Mucosa of stomach (tissue), 1 donor: ENCODE results near the gene RPS26.
"Not testable (repeated sequence)": the region's sequence is repeated elsewhere in the genome, so short reads cannot be mapped to it uniquely, and the experiment has no call there.

Experiments used
- H3K27me3 ChIP-seq: one replicate; pipeline ENCODE4 v1.7.0; 2013; ENCODE audit warnings: mild to moderate bottlenecking, low read length; ENCODE audit not compliant: control insufficient read depth, insufficient read depth
- H3K36me3 ChIP-seq: one replicate; pipeline ENCODE4 v1.7.0; 2013; ENCODE audit warnings: low read length; ENCODE audit not compliant: control insufficient read depth, insufficient read depth
- H3K4me1 ChIP-seq: one replicate; pipeline ENCODE4 v1.7.0; 2013; ENCODE audit warnings: mild to moderate bottlenecking, low read length; ENCODE audit not compliant: control insufficient read depth, insufficient read depth
- H3K4me3 ChIP-seq: one replicate; pipeline ENCODE4 v1.7.0; 2013; ENCODE audit warnings: low read length
- H3K9ac ChIP-seq: one replicate; pipeline ENCODE4 v1.7.0; 2013; ENCODE audit warnings: mild to moderate bottlenecking, low read length, moderate library complexity
- H3K9me3 ChIP-seq: one replicate; pipeline ENCODE4 v1.7.0; 2013; ENCODE audit warnings: mild to moderate bottlenecking, low read length, moderate library complexity; ENCODE audit not compliant: control insufficient read depth
- donor health status: Pancreatic carcinoma.

Gene RPS26

DNA sequence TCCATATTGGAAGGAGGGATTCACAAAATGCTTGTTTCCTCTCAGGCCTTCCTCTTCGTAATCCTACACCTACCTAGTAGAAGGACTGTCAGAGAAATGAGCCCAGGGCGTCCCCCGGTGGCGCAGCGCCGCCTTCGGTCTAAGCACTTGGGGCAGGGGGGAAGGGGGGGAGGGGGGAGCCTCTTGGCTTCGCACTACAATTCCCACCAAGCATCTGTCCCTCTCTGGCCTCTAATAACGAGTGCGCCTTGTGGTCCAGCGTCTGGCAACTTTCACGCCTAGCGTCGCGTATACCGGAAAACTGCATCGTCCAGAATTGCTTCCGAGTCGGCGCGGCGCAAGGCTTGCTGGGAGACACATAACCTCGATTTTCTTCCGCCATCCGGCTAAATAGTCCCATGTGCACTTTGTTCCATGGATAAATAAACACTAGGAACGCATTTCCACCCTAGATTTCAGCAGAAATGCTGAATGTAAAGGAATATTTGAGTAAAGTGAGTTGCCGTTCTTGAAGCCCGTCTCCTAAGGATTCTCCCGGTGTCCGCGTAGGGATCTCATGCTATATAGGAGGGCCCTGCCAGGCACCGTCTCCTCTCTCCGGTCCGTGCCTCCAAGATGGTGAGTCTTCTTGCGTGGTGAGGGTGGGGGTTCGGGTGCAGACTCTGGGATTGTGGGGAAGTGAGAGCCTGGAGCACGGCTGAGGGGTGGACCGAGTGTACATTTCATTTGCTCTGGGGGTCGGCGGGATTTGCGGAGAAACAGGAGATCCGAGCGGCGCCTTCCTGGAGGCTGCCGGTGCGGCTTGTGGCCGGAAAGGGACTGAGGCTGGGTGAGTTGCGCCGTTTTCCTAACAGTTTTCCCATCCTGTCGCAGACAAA is at the start of gene RPS26:
Gene RPS26 (plus strand): TSS at position 367 of the 878 bp plus-strand sequence. CDS start 249 bp downstream, at position 616.
- peak within 1 kb of the TSS; percentile 68 for H3K4me3 ChIP-seq
- no peaks in the 10 kb centered on the region for H3K27me3 ChIP-seq
- H3K9ac ChIP-seq = peak within 1 kb of the TSS; percentile 87
- no peaks in the 10 kb centered on the region for H3K9me3 ChIP-seq
- H3K4me1 ChIP-seq = peaks cover 11% of the 10 kb centered on the region
- H3K36me3 ChIP-seq = peaks cover 16% of the 10 kb centered on the region

DNA sequence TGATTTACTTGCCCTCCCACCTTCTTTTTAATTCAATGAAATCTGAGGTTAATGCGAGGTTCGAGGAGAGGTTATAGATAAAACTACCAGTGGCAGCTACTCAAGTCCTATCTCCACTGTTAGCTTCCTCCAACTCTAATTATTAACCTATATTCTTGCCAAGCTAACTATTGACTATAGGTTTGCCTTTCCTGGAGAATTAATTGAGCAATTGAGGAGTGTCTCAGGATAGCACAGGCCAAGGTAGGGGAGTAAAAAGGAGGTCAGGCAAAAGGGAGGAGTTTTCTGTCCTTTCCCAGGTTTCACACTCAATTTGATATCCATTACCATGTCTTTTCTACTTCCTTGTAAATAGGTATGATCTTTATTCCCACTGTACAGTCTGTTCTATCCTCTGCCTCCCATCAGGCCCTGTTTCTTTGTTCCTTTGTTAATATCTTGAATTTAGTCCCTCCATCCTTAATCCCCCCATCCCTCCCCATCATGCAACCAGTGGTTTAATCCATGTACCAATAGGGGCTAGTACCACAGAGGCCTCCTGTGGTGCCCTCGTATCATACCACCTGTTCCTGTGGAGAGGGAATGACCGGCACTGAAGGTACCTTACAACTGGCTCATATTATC is 48.4 kb upstream of the RPS26 start:
- Histone ChIP-seq H3K9ac (no peak overlapping the region), H3K36me3 (peaks cover 18% of the 10 kb centered on the region), H3K9me3 (no peaks in the 10 kb centered on the region), H3K4me3 (no peak overlapping the region), H3K27me3 (no peaks in the 10 kb centered on the region), H3K4me1 (peaks cover 15% of the 10 kb centered on the region)

DNA sequence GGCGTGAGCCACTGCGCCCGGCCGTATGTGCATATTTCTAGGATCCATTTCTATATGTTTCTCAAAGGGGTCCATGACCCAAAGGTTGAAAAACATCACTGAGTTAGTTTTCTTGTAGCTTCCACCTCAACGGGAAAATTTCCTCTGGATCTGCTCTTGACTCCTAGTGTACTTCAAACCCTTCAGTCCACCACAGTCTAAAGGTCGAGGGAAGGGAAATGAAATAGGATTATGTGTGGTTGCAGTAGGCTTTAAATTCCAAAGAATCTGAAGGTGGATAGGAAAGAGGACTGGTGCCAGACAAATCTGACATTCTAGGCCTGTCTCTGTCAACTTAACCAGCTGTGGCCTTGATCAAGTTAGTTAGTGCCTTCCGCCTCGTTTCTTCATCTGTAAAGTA is 46.4 kb upstream of the RPS26 start:
- no peaks in the 10 kb centered on the region for H3K27me3 ChIP-seq
- no peaks in the 10 kb centered on the region for H3K9me3 ChIP-seq
- peaks cover 12% of the 10 kb centered on the region for H3K36me3 ChIP-seq
- H3K4me1 ChIP-seq = peaks cover 16% of the 10 kb centered on the region
- no peak overlapping the region for H3K9ac ChIP-seq
- no peak overlapping the region for H3K4me3 ChIP-seq

DNA sequence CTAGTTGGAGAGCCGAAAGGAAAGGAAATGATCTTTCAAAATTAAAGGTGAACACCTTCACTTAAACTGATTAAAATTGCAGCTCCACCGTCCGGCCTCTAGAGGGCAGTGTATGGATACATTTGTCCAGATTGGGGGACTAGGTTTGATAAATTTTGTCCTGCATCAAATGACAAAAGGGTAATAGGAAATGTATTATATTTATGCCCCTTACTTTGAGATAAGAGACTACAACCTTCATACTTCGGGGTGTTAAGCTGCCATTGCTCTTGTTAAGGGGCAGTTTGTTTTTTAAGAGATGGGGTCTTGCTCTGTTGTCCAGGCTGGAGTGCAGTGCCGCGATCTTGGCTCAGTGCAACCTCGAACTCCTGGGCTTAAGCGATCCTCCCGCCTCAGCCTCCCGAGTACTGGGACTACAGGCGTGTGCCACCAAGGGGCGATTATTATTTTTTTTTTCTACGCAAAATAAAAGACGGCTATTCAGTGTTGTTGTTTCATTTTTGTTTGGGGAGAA is 45.5 kb upstream of the RPS26 start:
- Histone ChIP-seq H3K27me3 (no peaks in the 10 kb centered on the region), H3K9me3 (no peaks in the 10 kb centered on the region), H3K36me3 (peaks cover 5% of the 10 kb centered on the region), H3K4me1 (peaks cover 18% of the 10 kb centered on the region), H3K4me3 (peak overlapping the region; percentile 71), H3K9ac (peak overlapping the region; percentile 86)

DNA sequence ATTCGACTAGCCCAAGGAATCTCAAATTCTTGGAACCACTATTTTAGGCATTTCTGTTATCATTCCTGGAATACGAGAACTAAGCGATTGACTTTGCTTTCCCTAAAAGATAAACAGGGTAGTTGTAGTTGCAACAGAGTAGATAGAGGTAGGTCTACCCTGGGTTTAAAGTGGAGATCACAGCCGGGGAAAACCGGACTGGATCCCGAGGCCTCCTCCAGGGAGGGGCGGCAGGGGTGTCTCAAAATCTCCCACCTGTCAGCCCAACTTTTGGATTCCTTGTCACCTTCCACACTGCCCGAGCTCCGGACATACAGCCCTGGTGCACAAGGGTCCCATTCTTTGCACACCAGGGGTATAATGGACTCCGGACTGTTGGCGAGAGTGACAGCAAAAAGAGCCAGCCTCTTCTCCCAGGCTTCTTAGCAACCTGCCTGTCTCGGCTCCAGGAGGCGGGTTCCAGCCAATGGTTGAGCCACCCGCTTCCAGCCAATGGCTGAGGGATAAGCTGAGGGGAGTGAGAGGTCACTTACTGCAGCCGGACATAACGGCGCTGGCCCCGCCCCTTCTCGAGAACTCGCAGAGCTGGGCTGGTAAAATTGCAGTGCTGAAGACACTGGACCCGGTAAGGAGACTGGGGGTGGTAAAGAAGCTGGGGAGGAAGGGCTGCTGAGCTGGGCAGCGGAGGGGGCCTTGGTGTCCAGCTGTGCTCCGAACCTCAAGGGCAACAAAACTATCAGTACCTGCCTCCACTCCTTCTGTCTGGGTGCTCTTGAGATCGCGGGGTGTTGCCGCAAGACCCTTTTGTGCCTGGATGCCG is 44.8 kb upstream of the RPS26 start, which contains the start of gene SUOX:
Gene SUOX (plus strand): TSS at position 562 of the 820 bp plus-strand sequence. CDS start 4,946 bp downstream, outside the sequence.
- Histone ChIP-seq H3K4me3 (peak within 1 kb of the TSS; percentile 71), H3K9ac (peak within 1 kb of the TSS; percentile 86), H3K36me3 (peaks cover 2% of the 10 kb centered on the region), H3K27me3 (no peaks in the 10 kb centered on the region), H3K4me1 (peaks cover 25% of the 10 kb centered on the region), H3K9me3 (no peaks in the 10 kb centered on the region)

DNA sequence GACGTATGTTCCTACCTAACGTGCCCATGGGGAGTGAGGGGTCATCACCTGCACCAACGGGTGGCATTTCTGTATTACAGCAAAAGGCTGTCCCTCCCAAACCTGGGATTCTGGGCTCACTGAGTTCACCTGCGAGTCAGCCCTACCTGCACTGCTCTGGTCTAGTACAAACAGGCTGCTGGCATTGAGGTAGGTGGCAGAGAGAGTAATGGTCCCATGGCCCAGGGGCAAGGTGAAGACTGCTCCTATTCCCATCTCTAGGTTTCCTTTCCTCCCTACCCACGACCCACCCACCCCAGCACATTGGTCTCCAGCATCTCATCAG is 44.2 kb upstream of the RPS26 start:
- H3K4me3 ChIP-seq = peak overlapping the region; percentile 71
- H3K9ac ChIP-seq = peak overlapping the region; percentile 86
- peaks cover 27% of the 10 kb centered on the region for H3K4me1 ChIP-seq
- no peaks in the 10 kb centered on the region for H3K27me3 ChIP-seq
- H3K36me3 ChIP-seq = no peaks in the 10 kb centered on the region
- H3K9me3 ChIP-seq = no peaks in the 10 kb centered on the region

DNA sequence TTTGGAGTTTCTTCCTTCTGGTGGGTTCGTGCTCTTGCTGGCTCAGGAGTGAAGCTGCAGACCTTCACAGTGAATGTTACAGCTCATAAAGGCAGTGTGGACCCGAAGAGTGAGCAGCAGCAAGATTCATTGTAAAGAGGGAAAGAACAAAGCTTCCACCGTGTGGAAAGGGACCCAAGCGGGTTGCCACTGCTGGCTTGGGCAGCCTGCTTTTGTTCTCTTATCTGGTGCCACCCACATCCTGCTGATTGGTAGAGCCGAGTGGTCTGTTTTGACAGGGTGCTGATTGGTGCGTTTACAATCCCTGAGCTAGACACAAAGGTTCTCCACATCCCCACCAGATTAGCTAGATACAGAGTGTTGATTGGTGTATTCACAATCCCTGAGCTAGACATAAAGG is 42.2 kb upstream of the RPS26 start:
- H3K9me3 ChIP-seq, H3K36me3 ChIP-seq, H3K4me3 ChIP-seq, H3K9ac ChIP-seq, H3K27me3 ChIP-seq: not testable (repeated sequence)
- H3K4me1 ChIP-seq = peaks cover 27% of the 10 kb centered on the region

DNA sequence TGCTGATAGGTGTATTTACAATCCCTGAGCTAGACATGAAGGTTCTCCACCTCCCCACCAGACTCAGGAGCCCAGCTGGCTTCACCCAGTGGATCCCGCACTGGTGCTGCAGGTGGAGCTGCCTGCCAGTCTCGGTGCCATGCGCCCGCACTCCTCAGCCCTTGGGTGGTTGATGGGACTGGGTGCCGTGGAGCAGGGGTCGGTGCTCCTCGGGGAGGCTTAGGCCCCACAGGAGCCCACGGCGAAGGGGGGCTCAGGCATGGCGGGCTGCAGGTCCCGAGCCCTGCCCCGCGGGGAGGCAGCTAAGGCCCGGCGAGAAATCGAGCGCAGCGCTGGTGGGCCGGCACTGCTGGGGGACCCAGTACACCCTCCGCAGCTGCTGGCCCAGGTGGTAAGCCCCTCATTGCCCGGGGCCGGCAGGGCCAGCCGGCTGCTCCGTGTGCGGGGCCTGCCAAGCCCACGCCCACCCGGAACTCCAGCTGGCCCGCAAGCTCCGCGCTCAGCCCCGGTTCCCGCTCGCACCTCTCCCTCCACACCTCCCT is 41.6 kb upstream of the RPS26 start:
- H3K36me3 ChIP-seq = not testable (repeated sequence)

DNA sequence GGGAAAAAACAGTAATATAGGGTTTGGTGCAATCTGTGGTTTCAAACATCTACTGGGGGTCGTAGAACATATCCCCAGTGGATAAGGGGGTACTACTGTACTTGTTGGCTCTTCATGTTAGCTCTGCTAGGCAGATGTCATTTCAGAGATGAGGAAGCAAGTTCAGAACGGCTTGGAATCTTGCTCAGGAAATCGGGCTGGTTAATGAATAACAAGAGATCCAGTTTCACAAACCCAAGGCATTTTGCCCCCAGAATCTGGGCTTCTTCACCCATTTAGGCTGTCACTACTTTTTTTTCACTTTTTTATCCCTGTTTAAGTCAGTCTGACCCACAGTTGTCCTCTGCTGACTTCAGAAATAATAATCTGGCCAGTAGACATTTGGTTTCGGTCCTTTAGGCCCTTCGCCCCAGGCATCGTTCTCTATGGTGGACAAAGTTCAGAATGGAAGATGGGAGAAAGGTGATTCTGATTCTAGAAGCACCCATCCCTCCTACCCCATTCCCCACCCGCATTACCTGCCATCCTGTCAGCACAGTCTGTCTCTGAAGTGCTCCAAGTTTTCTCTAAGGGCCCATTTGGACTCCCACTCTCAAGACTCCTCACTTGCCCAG is 40.1 kb upstream of the RPS26 start:
- H3K4me1 ChIP-seq = peaks cover 21% of the 10 kb centered on the region
- no peak overlapping the region for H3K9ac ChIP-seq
- no peak overlapping the region for H3K4me3 ChIP-seq
- H3K9me3 ChIP-seq = no peaks in the 10 kb centered on the region
- no peaks in the 10 kb centered on the region for H3K27me3 ChIP-seq
- no peaks in the 10 kb centered on the region for H3K36me3 ChIP-seq

More for the DNA sequence above, 41.6 kb upstream of the RPS26 start:
- H3K9ac ChIP-seq, H3K9me3 ChIP-seq, H3K4me3 ChIP-seq, H3K27me3 ChIP-seq: not testable (repeated sequence)
- peaks cover 27% of the 10 kb centered on the region for H3K4me1 ChIP-seq

DNA sequence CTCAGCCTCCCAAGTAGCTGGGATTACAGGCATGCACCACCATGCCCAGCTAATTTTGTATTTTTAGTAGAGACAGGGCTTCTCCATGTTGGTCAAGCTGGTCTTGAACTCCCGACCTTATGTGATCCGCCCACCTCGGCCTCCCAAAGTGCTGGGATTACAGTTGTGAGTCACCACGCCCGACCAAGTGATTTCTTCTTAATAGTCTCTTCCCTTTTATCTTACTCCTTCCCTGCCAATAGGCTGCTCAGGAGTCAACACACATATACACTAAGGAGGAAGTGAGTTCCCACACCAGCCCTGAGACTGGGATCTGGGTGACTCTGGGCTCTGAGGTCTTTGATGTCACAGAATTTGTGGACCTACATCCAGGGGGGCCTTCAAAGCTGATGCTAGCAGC is 38.3 kb upstream of the RPS26 start:
- not testable (repeated sequence) for H3K27me3 ChIP-seq, H3K36me3 ChIP-seq

DNA sequence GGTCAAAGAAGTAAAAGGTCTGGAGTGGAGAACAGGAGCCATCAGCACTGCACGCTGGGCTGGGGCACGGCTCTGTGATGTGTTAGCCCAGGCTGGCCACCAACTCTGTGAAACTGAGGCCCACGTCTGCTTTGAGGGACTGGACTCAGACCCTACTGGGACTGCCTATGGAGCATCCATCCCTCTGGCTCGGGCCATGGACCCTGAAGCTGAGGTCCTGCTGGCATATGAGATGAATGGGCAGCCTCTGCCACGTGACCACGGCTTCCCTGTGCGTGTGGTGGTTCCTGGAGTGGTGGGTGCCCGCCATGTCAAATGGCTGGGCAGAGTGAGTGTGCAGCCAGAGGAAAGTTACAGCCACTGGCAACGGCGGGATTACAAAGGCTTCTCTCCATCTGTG is 37.5 kb upstream of the RPS26 start:
- Histone ChIP-seq H3K27me3 (no peaks in the 10 kb centered on the region), H3K36me3 (no peaks in the 10 kb centered on the region), H3K9ac (no peak overlapping the region), H3K9me3 (no peaks in the 10 kb centered on the region), H3K4me1 (peaks cover 16% of the 10 kb centered on the region), H3K4me3 (no peak overlapping the region)

More for the DNA sequence above, 38.3 kb upstream of the RPS26 start:
- not testable (repeated sequence) for H3K9ac ChIP-seq, H3K4me3 ChIP-seq, H3K9me3 ChIP-seq
- peaks cover 17% of the 10 kb centered on the region for H3K4me1 ChIP-seq
